ENCODE measurements around the gene CFTR.
"Not testable (repeated sequence)": the region's sequence is repeated elsewhere in the genome, so short reads cannot be mapped to it uniquely, and the experiment has no call there.

The CFTR gene

GRCh38 chr7:117495308-117495707 is 15.5 kb downstream of the CFTR start:
- no peak for DNase-seq (ENCODE audit: low read depth, low spot score)

GRCh38 chr7:117502331-117502730 is 22.5 kb downstream of the CFTR start:
- DNase-seq (ENCODE audit: low read depth, low spot score), result no peak

GRCh38 chr7:117505238-117505637 is 25.4 kb downstream of the CFTR start:
- DNase-seq (ENCODE audit: low read depth, low spot score), result no peak

GRCh38 chr7:117508676-117509075 is 28.9 kb downstream of the CFTR start:
- no peak for DNase-seq (ENCODE audit: low read depth, low spot score)

- DNase-seq (ENCODE audit: low read depth, low spot score), result not testable (repeated sequence)
Observed at GRCh38 chr7:117517194-117517593, 37.4 kb downstream of the CFTR start.

GRCh38 chr7:117530390-117530789 is 50.6 kb downstream of the CFTR start:
- DNase-seq (ENCODE audit: low read depth, low spot score), result no peak

- DNase-seq (ENCODE audit: low read depth, low spot score), result no peak
Observed at GRCh38 chr7:117531595-117532244, 51.9 kb downstream of the CFTR start.

GRCh38 chr7:117538053-117538452 is 58.2 kb downstream of the CFTR start:
- DNase-seq (ENCODE audit: low read depth, low spot score), result no peak

- no peak for DNase-seq (ENCODE audit: low read depth, low spot score)
Observed at GRCh38 chr7:117544061-117544460, 64.2 kb downstream of the CFTR start.

- no peak for DNase-seq (ENCODE audit: low read depth, low spot score)
Observed at GRCh38 chr7:117548035-117548434, 68.2 kb downstream of the CFTR start.

GRCh38 chr7:117550625-117551024 is 70.8 kb downstream of the CFTR start:
- DNase-seq (ENCODE audit: low read depth, low spot score), result no peak

- DNase-seq (ENCODE audit: low read depth, low spot score), result no peak
Observed at GRCh38 chr7:117552660-117553059, 72.8 kb downstream of the CFTR start.

- DNase-seq (ENCODE audit: low read depth, low spot score), result no peak
Observed at GRCh38 chr7:117555260-117555659, 75.4 kb downstream of the CFTR start.

- DNase-seq (ENCODE audit: low read depth, low spot score), result no peak
Observed at GRCh38 chr7:117559391-117559790, 79.6 kb downstream of the CFTR start.

- DNase-seq (ENCODE audit: low read depth, low spot score), result no peak
Observed at GRCh38 chr7:117560030-117560429, 80.2 kb downstream of the CFTR start.

GRCh38 chr7:117562759-117563158 is 82.9 kb downstream of the CFTR start:
- no peak for DNase-seq (ENCODE audit: low read depth, low spot score)

- no peak for DNase-seq (ENCODE audit: low read depth, low spot score)
Observed at GRCh38 chr7:117564080-117564479, 84.3 kb downstream of the CFTR start.

GRCh38 chr7:117564627-117565026 is 84.8 kb downstream of the CFTR start:
- DNase-seq (ENCODE audit: low read depth, low spot score), result no peak

GRCh38 chr7:117565226-117565625 is 85.4 kb downstream of the CFTR start:
- DNase-seq (ENCODE audit: low read depth, low spot score), result no peak

- no peak for DNase-seq (ENCODE audit: low read depth, low spot score)
Observed at GRCh38 chr7:117567781-117568180, 88.0 kb downstream of the CFTR start.

GRCh38 chr7:117572856-117573620 is 93.2 kb downstream of the CFTR start:
- no peak for DNase-seq (ENCODE audit: low read depth, low spot score)

- no peak for DNase-seq (ENCODE audit: low read depth, low spot score)
Observed at GRCh38 chr7:117581424-117581823, 101.6 kb downstream of the CFTR start.

GRCh38 chr7:117582219-117582704 is 102.4 kb downstream of the CFTR start:
- peak; percentile 8 for DNase-seq (ENCODE audit: low read depth, low spot score)
